ENCODE results near the gene LYPLAL1. TPM values are rescaled to one million over a fixed set of nuclear protein-coding genes. Genes with fewer than 3 reads are reported as not detected.

The LYPLAL1 gene
- total RNA-seq, 1 experiment from 2014 or later, result 40.0 TPM

- H3K79me2 ChIP-seq (ENCODE audit: insufficient read depth, low read length), result no peaks in the 10 kb centered on the region
- CTCF ChIA-PET, result no interaction called here
- H2AFZ ChIP-seq (ENCODE audit: low read depth, low read length, poor library complexity, severe bottlenecking), result no peak overlapping the region
- POLR2A ChIA-PET, result no interaction called here
- no peak overlapping the region for H3K4me2 ChIP-seq (ENCODE audit: low read length)
- no peak for DNase-seq (ENCODE audit: low read depth, low spot score)
- no peak for ATAC-seq
- no TSS peak for BruUV-seq (replicated peaks)
- H3K4me3 ChIP-seq (replicated peaks in 1 of 2; ENCODE audit: low read depth in 1 of 2, low read length in 2 of 2), result no peak overlapping the region
- no peak overlapping the region for H3K27ac ChIP-seq (ENCODE audit: low read depth, low read length)
- intact Hi-C loops (cut with micrococcal nuclease), result no loop called here
- no peaks in the 10 kb centered on the region for H3K36me3 ChIP-seq (ENCODE audit: control insufficient read depth in 1 of 2, insufficient read depth in 2 of 2, low read length in 2 of 2)
- H3K4me1 ChIP-seq (ENCODE audit: control insufficient read depth in 1 of 2, insufficient read depth in 2 of 2, low read length in 2 of 2), result no peaks in the 10 kb centered on the region
- H3K9ac ChIP-seq (ENCODE audit: low read length), result no peak overlapping the region
- H4K20me1 ChIP-seq (ENCODE audit: insufficient read depth), result no peaks in the 10 kb centered on the region
- TF ChIP-seq EGR1 (IDR thresholded peaks at IDR 0.05; ENCODE audit: low read depth) (no peak), RAD21 (IDR thresholded peaks at IDR 0.05; ENCODE audit: low read depth) (no peak), EZH2 (IDR thresholded peaks at IDR 0.05) (no peak)
- H3K9me2 ChIP-seq (ENCODE audit: insufficient read depth), result no peaks in the 10 kb centered on the region
- H3K27me3 ChIP-seq (ENCODE audit: insufficient read depth, low read length), result no peaks in the 10 kb centered on the region
- RAD21 ChIA-PET (ENCODE audit: low non-redundant PET in 1 of 2, low total read pairs in 2 of 2, uncharacterized antibody in 2 of 2, unreplicated experiment in 2 of 2), result no interaction called here
- H3K9me3 ChIP-seq (ENCODE audit: control insufficient read depth in 1 of 2, insufficient read depth in 1 of 2, low read depth in 1 of 2, low read length in 2 of 2), result no peaks in the 10 kb centered on the region
Observed at GRCh38 chr1:219261454-219261853, 87.8 kb downstream of the LYPLAL1 start.
